SK-N-SH (cell line): Measurements from ENCODE around the gene SMPD3. TPM values are rescaled to one million over a fixed set of nuclear protein-coding genes. Genes with fewer than 3 reads are reported as not detected.

Source experiments
- CTCF ChIA-PET: fragments of 300-600, 350-600 bp; formaldehyde crosslinking; extraction: SDS; loops from one replicate; lab custom pipeline; 2021; lab: Yijun Ruan, JAX
- POLR2A ChIA-PET: fragments of 350-600 bp; sonication (Branson Sonifier 250); formaldehyde crosslinking; extraction: SDS; loops from one replicate; lab custom pipeline; 2020; ENCODE audit warnings: antibody characterized with exemption, inconsistent platforms; lab: Yijun Ruan, JAX
- DNase-seq: peaks from one replicate; pipeline ENCODE4 v3.0.0; 2012
- H2AFZ ChIP-seq: fragments of 200-600 bp; sonication (generic); 2 replicates; pipeline ENCODE4 v1.8.1; 2016; ENCODE audit warnings: antibody characterized with exemption, mild to moderate bottlenecking, low read depth
- H3F3A ChIP-seq: fragments of 200-600 bp; sonication (generic); replicated peaks from 2 replicates; pipeline ENCODE3; 2016; ENCODE audit warnings: antibody characterized with exemption, mild to moderate bottlenecking; ENCODE audit not compliant: insufficient read depth
- H3K27ac ChIP-seq, 2 experiments: fragments of 200-500 bp in 1 of 2; fragments of 200-600 bp in 1 of 2; sonication (Bioruptor generic) in 1 of 2; sonication (generic), shearing (Covaris generic) in 1 of 2; 2 replicates each; pipeline versions ENCODE4 v1.5.1 to v1.6.1; 2014 to 2016; ENCODE audit warnings: low read depth in 2 of 2, inconsistent platforms in 1 of 2, low read length in 1 of 2, mild to moderate bottlenecking in 1 of 2, mixed read lengths in 1 of 2
- H3K27me3 ChIP-seq: fragments of 200-600 bp; sonication (generic), shearing (Covaris generic); 2 replicates; pipeline ENCODE4 v1.6.1; 2016; ENCODE audit warnings: mixed run types; ENCODE audit not compliant: insufficient read depth
- H3K36me3 ChIP-seq, 2 experiments: fragments of 200-500 bp in 1 of 2; fragments of 200-600 bp in 1 of 2; sonication (Bioruptor generic) in 1 of 2; sonication (generic) in 1 of 2; replicated peaks in 1 of 2; 2 replicates each; pipeline versions ENCODE3 to v1.5.1; 2014 to 2016; ENCODE audit warnings: low read length in 1 of 2, mild to moderate bottlenecking in 1 of 2; ENCODE audit not compliant: insufficient read depth in 2 of 2, control insufficient read depth in 1 of 2
- H3K4me1 ChIP-seq, 2 experiments: fragments of 200-500 bp in 1 of 2; fragments of 200-600 bp in 1 of 2; sonication (Bioruptor generic) in 1 of 2; sonication (generic), shearing (Covaris generic) in 1 of 2; 2 replicates each; pipeline versions ENCODE4 v1.5.1 to v1.6.1; 2014 to 2016; ENCODE audit warnings: low read depth in 1 of 2, low read length in 1 of 2, mixed run types in 1 of 2; ENCODE audit not compliant: insufficient read depth in 2 of 2, control insufficient read depth in 1 of 2
- H3K4me2 ChIP-seq: fragments of 200-600 bp; sonication (generic), shearing (Covaris generic); 2 replicates; pipeline ENCODE4 v1.6.1; 2017; ENCODE audit warnings: mixed run types
- H3K4me3 ChIP-seq, 2 experiments: fragments of 200-500 bp in 1 of 2; fragments of 200-600 bp in 1 of 2; sonication (Bioruptor generic) in 1 of 2; sonication (generic), shearing (Covaris generic) in 1 of 2; 2 replicates each; pipeline versions ENCODE4 v1.5.1 to v1.8.1; 2014 to 2016; ENCODE audit warnings: low read depth in 2 of 2, inconsistent platforms in 1 of 2, low read length in 1 of 2, mild to moderate bottlenecking in 1 of 2, mixed read lengths in 1 of 2, moderate library complexity in 1 of 2
- H3K79me2 ChIP-seq: fragments of 200-600 bp; sonication (generic); 2 replicates; pipeline ENCODE4 v1.8.1; 2017; ENCODE audit warnings: mild to moderate bottlenecking; ENCODE audit not compliant: insufficient read depth
- H3K9ac ChIP-seq: fragments of 200-600 bp; sonication (generic); 2 replicates; pipeline ENCODE4 v1.6.1; 2017; ENCODE audit warnings: mixed run types
- H3K9me2 ChIP-seq: fragments of 200-600 bp; sonication (generic); 2 replicates; pipeline ENCODE4 v1.6.1; 2017; ENCODE audit warnings: mixed run types
- H3K9me3 ChIP-seq: fragments of 200-600 bp; sonication (generic); 2 replicates; pipeline ENCODE4 v1.6.1; 2017; ENCODE audit warnings: mixed run types, mild to moderate bottlenecking, moderate library complexity
- H4K20me1 ChIP-seq: fragments of 200-600 bp; sonication (generic); 2 replicates; pipeline ENCODE4 v1.6.1; 2017; ENCODE audit warnings: mild to moderate bottlenecking, mixed run types; ENCODE audit not compliant: insufficient read depth
- EP300 ChIP-seq, 2 experiments: IDR thresholded peaks; 2 replicates each; pipeline versions ENCODE4 v1.4.0 to v1.6.1; 2012; ENCODE audit warnings: borderline replicate concordance in 1 of 2, low read depth in 1 of 2, low read length in 1 of 2
- GATA2 ChIP-seq: sonication (generic); formaldehyde crosslinking; IDR thresholded peaks from 2 replicates; pipeline ENCODE4 v1.5.0; 2020; ENCODE audit warnings: mild to moderate bottlenecking, missing genetic modification reagents
- MEF2A ChIP-seq: IDR thresholded peaks from 2 replicates; pipeline ENCODE4 v1.4.0; 2012; ENCODE audit warnings: low read depth, borderline replicate concordance
- NRF1 ChIP-seq: IDR thresholded peaks from 2 replicates; pipeline ENCODE4 v1.6.1; 2012; ENCODE audit warnings: low read depth, mild to moderate bottlenecking, low read length
- POLR2AphosphoS5 ChIP-seq: IDR thresholded peaks from 2 replicates; pipeline ENCODE4 v1.6.1; 2012; ENCODE audit warnings: low read depth, low read length
- RAD21 ChIP-seq: IDR thresholded peaks from 2 replicates; pipeline ENCODE4 v1.6.1; 2012; ENCODE audit warnings: mild to moderate bottlenecking, low read length
- RCOR1 ChIP-seq: fragments of 150-350 bp; IDR thresholded peaks from 2 replicates; pipeline ENCODE4 v1.6.1; 2017; ENCODE audit warnings: antibody characterized with exemption, low read length
- SIN3A ChIP-seq: IDR thresholded peaks from 2 replicates; pipeline ENCODE4 v1.6.1; 2012; ENCODE audit warnings: low read depth, mild to moderate bottlenecking, low read length, moderate library complexity, borderline replicate concordance
- SMC3 ChIP-seq: IDR thresholded peaks from 2 replicates; pipeline ENCODE4 v1.6.1; 2012; ENCODE audit warnings: low read depth, low read length, improper control_type of control experiment
- TAF1 ChIP-seq: IDR thresholded peaks from 2 replicates; pipeline ENCODE4 v1.6.1; 2012; ENCODE audit warnings: low read depth, mild to moderate bottlenecking, low read length, moderate library complexity, borderline replicate concordance
- TCF12 ChIP-seq: IDR thresholded peaks from 2 replicates; pipeline ENCODE4 v1.4.0; 2012
- YY1 ChIP-seq: IDR thresholded peaks from 2 replicates; pipeline ENCODE4 v1.4.0; 2012; ENCODE audit warnings: low read depth, mild to moderate bottlenecking
- whole genome bisulfite sequencing: methylation state at CpG from one replicate; pipeline ENCODE4 v1.1.6; 2017; ENCODE audit warnings: low lambda C conversion rate; 5-methylcytosine and 5-hydroxymethylcytosine counted together
- polyA plus RNA-seq, 3 experiments: library from polyadenylated mRNA; depleted of rRNA; stranded (reverse); fragments of >200 nt; gene quantifications; 2 replicates each; pipeline ENCODE4 v1.2.3, GENCODE V29; 2012
- TF ChIP-seq, protein P1 (sequence below): IDR thresholded peaks from 2 replicates; pipeline ENCODE4 v1.6.1; 2012; ENCODE audit warnings: mild to moderate bottlenecking, low read depth, low read length, moderate library complexity
- TF ChIP-seq, protein P2 (sequence below): fragments of 150-350 bp; IDR thresholded peaks from 2 replicates; pipeline ENCODE4 v1.6.1; 2017; ENCODE audit warnings: antibody characterized with exemption, low read length, low read depth, borderline replicate concordance
- TF ChIP-seq, protein P3 (sequence below): IDR thresholded peaks from 2 replicates; pipeline ENCODE4 v1.4.0; 2012; ENCODE audit warnings: low read depth, borderline replicate concordance
- TF ChIP-seq, protein P4 (sequence below): IDR thresholded peaks from 2 replicates; pipeline ENCODE4 v1.4.0; 2012; ENCODE audit warnings: low read depth
- TF ChIP-seq, protein P5 (sequence below): fragments of 200-600 bp; sonication (generic); IDR thresholded peaks from 2 replicates; pipeline ENCODE4 v1.6.1; 2017; ENCODE audit warnings: antibody characterized with exemption, mild to moderate bottlenecking, moderate library complexity
- TF ChIP-seq, protein P6 (sequence below): fragments of 150-350 bp; IDR thresholded peaks from 2 replicates; pipeline ENCODE4 v1.6.1; 2016; ENCODE audit warnings: mild to moderate bottlenecking, low read depth, low read length
- TF ChIP-seq, protein P7 (sequence below): IDR thresholded peaks from 2 replicates; pipeline ENCODE4 v1.4.0; 2012; ENCODE audit warnings: low read depth, borderline replicate concordance

Gene SMPD3
- polyA plus RNA-seq, 1 of the 3 experiments (the other 2 are of a cell fraction) = 0.38 TPM

DNA sequence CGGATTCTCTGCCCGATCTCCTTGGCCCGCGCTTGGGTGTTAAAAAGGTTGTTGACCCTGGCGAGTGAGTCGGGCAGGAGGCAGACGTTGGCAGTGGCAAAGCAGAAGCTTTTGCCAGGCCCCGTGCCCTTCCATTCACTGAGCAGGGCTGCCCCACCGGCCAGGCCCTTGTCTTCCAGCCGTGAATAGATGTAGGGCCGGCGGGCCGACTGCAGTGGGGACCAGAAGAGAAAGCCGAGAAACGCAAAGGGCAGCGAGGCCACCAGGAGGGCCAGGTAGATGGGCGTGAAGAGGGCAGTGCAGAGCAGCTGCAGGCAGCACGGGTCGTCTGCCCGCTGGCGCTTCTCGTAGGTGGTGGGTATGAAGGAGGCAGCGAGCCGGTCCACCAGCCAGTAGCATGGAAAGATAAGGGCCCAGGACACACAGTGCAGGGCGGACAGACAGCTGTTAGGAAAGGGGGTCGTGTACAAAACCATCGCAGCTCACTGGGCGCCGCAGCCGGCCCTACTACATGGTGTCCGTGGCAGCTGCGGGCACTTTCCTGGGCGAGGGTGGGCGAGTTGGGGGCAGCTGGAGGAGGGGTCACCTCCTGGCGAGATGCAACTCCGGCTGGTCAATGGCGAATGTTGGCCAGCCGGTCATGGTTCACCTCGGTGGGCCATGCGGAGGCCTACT, 76.5 kb downstream of the SMPD3 start:
- no peak for TF ChIP-seq TCF12
- TF ChIP-seq RCOR1 = no peak
- TF ChIP-seq TAF1 = no peak
- no peak for TF ChIP-seq SMC3
- TF ChIP-seq POLR2AphosphoS5 = no peak
- TF ChIP-seq YY1 = no peak
- TF ChIP-seq GATA2 (CRISPR knock-in tag) = no peak
- no peak for TF ChIP-seq NRF1
- TF ChIP-seq, protein P1, sequence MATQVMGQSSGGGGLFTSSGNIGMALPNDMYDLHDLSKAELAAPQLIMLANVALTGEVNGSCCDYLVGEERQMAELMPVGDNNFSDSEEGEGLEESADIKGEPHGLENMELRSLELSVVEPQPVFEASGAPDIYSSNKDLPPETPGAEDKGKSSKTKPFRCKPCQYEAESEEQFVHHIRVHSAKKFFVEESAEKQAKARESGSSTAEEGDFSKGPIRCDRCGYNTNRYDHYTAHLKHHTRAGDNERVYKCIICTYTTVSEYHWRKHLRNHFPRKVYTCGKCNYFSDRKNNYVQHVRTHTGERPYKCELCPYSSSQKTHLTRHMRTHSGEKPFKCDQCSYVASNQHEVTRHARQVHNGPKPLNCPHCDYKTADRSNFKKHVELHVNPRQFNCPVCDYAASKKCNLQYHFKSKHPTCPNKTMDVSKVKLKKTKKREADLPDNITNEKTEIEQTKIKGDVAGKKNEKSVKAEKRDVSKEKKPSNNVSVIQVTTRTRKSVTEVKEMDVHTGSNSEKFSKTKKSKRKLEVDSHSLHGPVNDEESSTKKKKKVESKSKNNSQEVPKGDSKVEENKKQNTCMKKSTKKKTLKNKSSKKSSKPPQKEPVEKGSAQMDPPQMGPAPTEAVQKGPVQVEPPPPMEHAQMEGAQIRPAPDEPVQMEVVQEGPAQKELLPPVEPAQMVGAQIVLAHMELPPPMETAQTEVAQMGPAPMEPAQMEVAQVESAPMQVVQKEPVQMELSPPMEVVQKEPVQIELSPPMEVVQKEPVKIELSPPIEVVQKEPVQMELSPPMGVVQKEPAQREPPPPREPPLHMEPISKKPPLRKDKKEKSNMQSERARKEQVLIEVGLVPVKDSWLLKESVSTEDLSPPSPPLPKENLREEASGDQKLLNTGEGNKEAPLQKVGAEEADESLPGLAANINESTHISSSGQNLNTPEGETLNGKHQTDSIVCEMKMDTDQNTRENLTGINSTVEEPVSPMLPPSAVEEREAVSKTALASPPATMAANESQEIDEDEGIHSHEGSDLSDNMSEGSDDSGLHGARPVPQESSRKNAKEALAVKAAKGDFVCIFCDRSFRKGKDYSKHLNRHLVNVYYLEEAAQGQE = no peak
- no peak for TF ChIP-seq SIN3A
- TF ChIP-seq, protein P2, sequence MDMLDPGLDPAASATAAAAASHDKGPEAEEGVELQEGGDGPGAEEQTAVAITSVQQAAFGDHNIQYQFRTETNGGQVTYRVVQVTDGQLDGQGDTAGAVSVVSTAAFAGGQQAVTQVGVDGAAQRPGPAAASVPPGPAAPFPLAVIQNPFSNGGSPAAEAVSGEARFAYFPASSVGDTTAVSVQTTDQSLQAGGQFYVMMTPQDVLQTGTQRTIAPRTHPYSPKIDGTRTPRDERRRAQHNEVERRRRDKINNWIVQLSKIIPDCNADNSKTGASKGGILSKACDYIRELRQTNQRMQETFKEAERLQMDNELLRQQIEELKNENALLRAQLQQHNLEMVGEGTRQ = no peak
- no peak for TF ChIP-seq RAD21
- TF ChIP-seq, protein P3, sequence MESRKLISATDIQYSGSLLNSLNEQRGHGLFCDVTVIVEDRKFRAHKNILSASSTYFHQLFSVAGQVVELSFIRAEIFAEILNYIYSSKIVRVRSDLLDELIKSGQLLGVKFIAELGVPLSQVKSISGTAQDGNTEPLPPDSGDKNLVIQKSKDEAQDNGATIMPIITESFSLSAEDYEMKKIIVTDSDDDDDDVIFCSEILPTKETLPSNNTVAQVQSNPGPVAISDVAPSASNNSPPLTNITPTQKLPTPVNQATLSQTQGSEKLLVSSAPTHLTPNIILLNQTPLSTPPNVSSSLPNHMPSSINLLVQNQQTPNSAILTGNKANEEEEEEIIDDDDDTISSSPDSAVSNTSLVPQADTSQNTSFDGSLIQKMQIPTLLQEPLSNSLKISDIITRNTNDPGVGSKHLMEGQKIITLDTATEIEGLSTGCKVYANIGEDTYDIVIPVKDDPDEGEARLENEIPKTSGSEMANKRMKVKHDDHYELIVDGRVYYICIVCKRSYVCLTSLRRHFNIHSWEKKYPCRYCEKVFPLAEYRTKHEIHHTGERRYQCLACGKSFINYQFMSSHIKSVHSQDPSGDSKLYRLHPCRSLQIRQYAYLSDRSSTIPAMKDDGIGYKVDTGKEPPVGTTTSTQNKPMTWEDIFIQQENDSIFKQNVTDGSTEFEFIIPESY = no peak
- no peak for TF ChIP-seq EP300 (IDR thresholded peaks at IDR 0.05; ENCODE audit: borderline replicate concordance in 1 of 2, low read depth in 1 of 2, low read length in 1 of 2)
- TF ChIP-seq, protein P4, sequence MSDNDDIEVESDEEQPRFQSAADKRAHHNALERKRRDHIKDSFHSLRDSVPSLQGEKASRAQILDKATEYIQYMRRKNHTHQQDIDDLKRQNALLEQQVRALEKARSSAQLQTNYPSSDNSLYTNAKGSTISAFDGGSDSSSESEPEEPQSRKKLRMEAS = no peak
- TF ChIP-seq, protein P5, sequence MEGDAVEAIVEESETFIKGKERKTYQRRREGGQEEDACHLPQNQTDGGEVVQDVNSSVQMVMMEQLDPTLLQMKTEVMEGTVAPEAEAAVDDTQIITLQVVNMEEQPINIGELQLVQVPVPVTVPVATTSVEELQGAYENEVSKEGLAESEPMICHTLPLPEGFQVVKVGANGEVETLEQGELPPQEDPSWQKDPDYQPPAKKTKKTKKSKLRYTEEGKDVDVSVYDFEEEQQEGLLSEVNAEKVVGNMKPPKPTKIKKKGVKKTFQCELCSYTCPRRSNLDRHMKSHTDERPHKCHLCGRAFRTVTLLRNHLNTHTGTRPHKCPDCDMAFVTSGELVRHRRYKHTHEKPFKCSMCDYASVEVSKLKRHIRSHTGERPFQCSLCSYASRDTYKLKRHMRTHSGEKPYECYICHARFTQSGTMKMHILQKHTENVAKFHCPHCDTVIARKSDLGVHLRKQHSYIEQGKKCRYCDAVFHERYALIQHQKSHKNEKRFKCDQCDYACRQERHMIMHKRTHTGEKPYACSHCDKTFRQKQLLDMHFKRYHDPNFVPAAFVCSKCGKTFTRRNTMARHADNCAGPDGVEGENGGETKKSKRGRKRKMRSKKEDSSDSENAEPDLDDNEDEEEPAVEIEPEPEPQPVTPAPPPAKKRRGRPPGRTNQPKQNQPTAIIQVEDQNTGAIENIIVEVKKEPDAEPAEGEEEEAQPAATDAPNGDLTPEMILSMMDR = no peak
- TF ChIP-seq, protein P6, sequence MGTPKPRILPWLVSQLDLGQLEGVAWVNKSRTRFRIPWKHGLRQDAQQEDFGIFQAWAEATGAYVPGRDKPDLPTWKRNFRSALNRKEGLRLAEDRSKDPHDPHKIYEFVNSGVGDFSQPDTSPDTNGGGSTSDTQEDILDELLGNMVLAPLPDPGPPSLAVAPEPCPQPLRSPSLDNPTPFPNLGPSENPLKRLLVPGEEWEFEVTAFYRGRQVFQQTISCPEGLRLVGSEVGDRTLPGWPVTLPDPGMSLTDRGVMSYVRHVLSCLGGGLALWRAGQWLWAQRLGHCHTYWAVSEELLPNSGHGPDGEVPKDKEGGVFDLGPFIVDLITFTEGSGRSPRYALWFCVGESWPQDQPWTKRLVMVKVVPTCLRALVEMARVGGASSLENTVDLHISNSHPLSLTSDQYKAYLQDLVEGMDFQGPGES = no peak
- TF ChIP-seq MEF2A = no peak
- TF ChIP-seq, protein P7, sequence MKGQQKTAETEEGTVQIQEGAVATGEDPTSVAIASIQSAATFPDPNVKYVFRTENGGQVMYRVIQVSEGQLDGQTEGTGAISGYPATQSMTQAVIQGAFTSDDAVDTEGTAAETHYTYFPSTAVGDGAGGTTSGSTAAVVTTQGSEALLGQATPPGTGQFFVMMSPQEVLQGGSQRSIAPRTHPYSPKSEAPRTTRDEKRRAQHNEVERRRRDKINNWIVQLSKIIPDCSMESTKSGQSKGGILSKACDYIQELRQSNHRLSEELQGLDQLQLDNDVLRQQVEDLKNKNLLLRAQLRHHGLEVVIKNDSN = no peak
- Histone ChIP-seq H3K4me3 (no peak overlapping the region), H3K27me3 (no peaks in the 10 kb centered on the region), H3K9ac (no peak overlapping the region), H3F3A (no peaks in the 10 kb centered on the region), H3K27ac (no peak overlapping the region), H3K4me2 (no peak overlapping the region), H4K20me1 (no peaks in the 10 kb centered on the region), H3K9me2 (no peaks in the 10 kb centered on the region), H3K9me3 (no peaks in the 10 kb centered on the region), H3K36me3 (no peaks in the 10 kb centered on the region), H3K4me1 (peaks cover 0 to 19% of the 10 kb centered on the region in 2 experiments; a peak in 1 of 4 replicates), H2AFZ (no peak overlapping the region), H3K79me2 (no peaks in the 10 kb centered on the region)
- ChIA-PET CTCF (interaction anchor here (0.8 to 3.0 kb wide), 5 partner anchors 9 to 156 kb away, joined by 4 to 9 read pairs (median 6); no protein-coding TSS in a partner anchor), POLR2A (interaction anchor here (0.6 to 0.8 kb wide), 2 partner anchors 8 to 89 kb away, joined by 3 to 5 read pairs; no protein-coding TSS in a partner anchor)
- 70% methylated on average over 31 of the region's 40 CpGs for WGBS
- DNase-seq = no peak
